Heart left ventricle (tissue), 16 donors: Measurements from ENCODE around the gene DNMT3B. TPM values are rescaled to one million over a fixed set of nuclear protein-coding genes. Genes with fewer than 3 reads are reported as not detected.
"Not testable (repeated sequence)": the region's sequence is repeated elsewhere in the genome, so short reads cannot be mapped to it uniquely, and the experiment has no call there.

Experiments
- ATAC-seq, 4 donors: fragments of 200-7000 bp; cut with Tn5 transposase; one replicate each; pipeline ENCODE4 v1.9.1; 2020 to 2022; ENCODE audit warnings: moderate library complexity in 4 of 4, mild to moderate bottlenecking in 3 of 4, moderate number of reproducible peaks in 1 of 4
- DNase-seq, 5 donors: peaks; one replicate each; pipeline ENCODE4 v3.0.0-alpha.2; 2020
- H3K27ac ChIP-seq, 12 donors: fragments of 200-600 bp; sonication (generic) in 4 of 12; one replicate each; pipeline versions ENCODE4 v1.5.0 to v1.8.0; 2016 to 2022; ENCODE audit warnings: mild to moderate bottlenecking in 2 of 12
- H3K27me3 ChIP-seq, 9 donors: fragments of 200-600 bp; sonication (generic) in 2 of 9; one replicate each; pipeline versions ENCODE4 v1.5.1 to v1.8.0; 2016 to 2022; ENCODE audit warnings: mild to moderate bottlenecking in 3 of 9
- H3K36me3 ChIP-seq, 9 donors: fragments of 200-600 bp; sonication (generic) in 2 of 9; one replicate each; pipeline versions ENCODE4 v1.5.0 to v1.8.0; 2018 to 2022; ENCODE audit warnings: mild to moderate bottlenecking in 2 of 9
- H3K4me1 ChIP-seq, 12 donors: fragments of 200-600 bp; sonication (generic) in 4 of 12; one replicate each; pipeline versions ENCODE4 v1.5.0 to v1.8.0; 2016 to 2022; ENCODE audit warnings: mild to moderate bottlenecking in 3 of 12
- H3K4me3 ChIP-seq, 12 donors: fragments of 200-600 bp; sonication (generic) in 4 of 12; one replicate each; pipeline versions ENCODE4 v1.5.0 to v1.8.0; 2017 to 2022; ENCODE audit warnings: mild to moderate bottlenecking in 9 of 12, moderate library complexity in 4 of 12
- H3K9me3 ChIP-seq, 12 donors: fragments of 200-600 bp; sonication (generic) in 4 of 12; one replicate each; pipeline versions ENCODE4 v1.5.0 to v1.8.0; 2016 to 2022; ENCODE audit warnings: mild to moderate bottlenecking in 1 of 12
- CTCF ChIP-seq, 12 donors: fragments of 200-600 bp; sonication (generic) in 4 of 12; IDR thresholded peaks; one replicate each; pipeline versions ENCODE4 v1.5.0 to v1.8.0; 2018 to 2022; ENCODE audit warnings: antibody characterized with exemption in 12 of 12, mild to moderate bottlenecking in 5 of 12
- POLR2A ChIP-seq, 2 donors: fragments of 450-650 bp; IDR thresholded peaks; one replicate each; pipeline ENCODE4 v1.6.1; 2017; ENCODE audit warnings: antibody characterized with exemption in 2 of 2, mild to moderate bottlenecking in 2 of 2, moderate library complexity in 2 of 2
- WGBS, 4 donors: extraction: QIAGEN DNeasy Blood & Tissue Kit in 2 of 4; methylation state at CpG; one replicate each; pipeline versions ENCODE4 v1.1.5 to v1.1.7; 2013 to 2018; 5-methylcytosine and 5-hydroxymethylcytosine counted together
- intact Hi-C, 10 donors: fragments of 100-400 bp; cut with DNase I; formaldehyde crosslinking; loops; one replicate each; pipeline versions ENCODE4 v1.11.1 to v1.14.2; 2022
- long read RNA-seq, 3 donors: library from polyadenylated mRNA; unstranded; transcript quantifications; one replicate each; pipeline ENCODE4 v2.0.0, GENCODE V29; 2020 to 2021
- polyA plus RNA-seq, 2 donors: library from polyadenylated mRNA; stranded (reverse); fragments of 200-250 nt; gene quantifications; one replicate each; pipeline ENCODE4 v1.2.3, GENCODE V29; 2013
- total RNA-seq, 9 donors: library from RNA; depleted of rRNA in 2 of 9; stranded (reverse); fragments of >200 nt in 2 of 9; fragmentation: NEBNext Ultra II Directional in 3 of 9; extraction: Animal tissue kit (Norgen Biotek cat#: 25700) in 3 of 9; gene quantifications; one replicate each; pipeline versions ENCODE4 v1.1.0 to v1.2.4, GENCODE V29; 2016 to 2023
- donor health status: ischemic (EF 13 %, LVEDD 7.1; RV severe dilation, severe dysfunction).
- donor health status: healthy with polysubstance abuse.
- donor health status: DM: no; HTN: yes; CAD: no.
- donor health status: DM: no; HTN: no; CAD: no.
- donor health status: ischemic (EF 25% LVEDD 6.9; RV normal size, moderate dysfunction).
- donor health status: ischemic (EF 25% LVEDD 5.7; RV mildly dilated, moderate dysfunction).
- donor health status: healthy.
- donor health status: DM: yes; HTN: yes; CAD: no.
- donor health status: ischemic (EF 35%, LVEDD 5.7; RV mildly dilated, moderate dysfunction).
- donor health status: nonischemic (EF 11% LVEDD 7.7; RV severe dilation, severe dysfunction).
- donor health status: DM: yes; HTN: yes; CAD: no.
- donor health status: PGD.
- donor health status: ischemic (EF 29% LVEDD 5.4; RV normal size, mild dysfunction).
- donor health status: nonischemic (EF 23%, LVEDD 6.1; RV moderate dilation, normal function).

The DNMT3B gene
- 1 to 10 TPM in 1 of 9 donors, under 1 TPM in 8; 0.19 to 1.2 (median 0.50) TPM for total RNA-seq
- polyA plus RNA-seq, result under 1 TPM; 0.43 to 0.69 TPM
- long read RNA-seq, donor 1, partial matches to known transcripts, result 2 of 3 reads
- long read RNA-seq, donor 1, other reads (novel, unspliced or antisense), result 1 of 3 reads
- long read RNA-seq, donor 2, partial matches to known transcripts, result 0 of 1 reads
- long read RNA-seq, donor 2, other reads (novel, unspliced or antisense), result 1 of 1 reads
- long read RNA-seq, donor 3, result 0 reads

- 1 to 3% (median 1%) methylated on average over 16 to 92 of the region's 92 CpGs for WGBS, 4 donors
- H3K27ac ChIP-seq, result peak within 1 kb of the TSS in 3 of 12 donors; percentile 45 to 67 (median 55)
- peak in 1 of 2 donors; percentile 23 for TF ChIP-seq POLR2A (IDR thresholded peaks at IDR 0.05)
- TF ChIP-seq CTCF (IDR thresholded peaks at IDR 0.05), result peak in 7 of 12 donors; percentile 9 to 49 (median 29)
- intact Hi-C loops, result loop anchor here in 3 of 10 donors (5.0 kb wide), 2 partner anchors 85 to 90 kb away; partner anchors contain the start of gene C20orf203 (in 1 of the 3)
- H3K4me1 ChIP-seq, result peaks cover 0 to 26% (median 13%) of the 10 kb centered on the region in 12 donors
- no peaks in the 10 kb centered on the region for H3K27me3 ChIP-seq
- no peaks in the 10 kb centered on the region for H3K9me3 ChIP-seq
- DNase-seq, result peak; percentile 79 to 90 (median 84)
- ATAC-seq, result peak; percentile 27 to 95 (median 92)
- peak within 1 kb of the TSS; percentile 59 to 99 (median 84) for H3K4me3 ChIP-seq
- H3K36me3 ChIP-seq, result no peaks in the 10 kb centered on the region
Measured at GRCh38 chr20:32761831-32762753, at the start of gene DNMT3B. DNMT3B (plus strand) TSS chr20:32762385; CDS start chr20:32780324, 17,939 bp downstream.

- no peak overlapping the region for H3K27ac ChIP-seq
- WGBS, 4 donors, result 47 to 68% (median 65%) methylated on average over 3 of the region's 3 CpGs
Measured at GRCh38 chr20:32718749-32719348, 43.3 kb upstream of the DNMT3B start.

GRCh38 chr20:32727683-32728082 lies 34.5 kb upstream of the DNMT3B start:
- peaks cover 0 to 62% (median 34%) of the 10 kb centered on the region in 9 donors for H3K36me3 ChIP-seq
- TF ChIP-seq CTCF (IDR thresholded peaks at IDR 0.05) (no peak), POLR2A (IDR thresholded peaks at IDR 0.05) (no peak)
- no peaks in the 10 kb centered on the region for H3K27me3 ChIP-seq
- WGBS, 4 donors, result 42 to 65% (median 52%) methylated on average over 6 to 7 of the region's 7 CpGs
- peaks cover 0 to 11% (median 0%) of the 10 kb centered on the region in 12 donors for H3K4me1 ChIP-seq
- no peaks in the 10 kb centered on the region for H3K9me3 ChIP-seq
- H3K4me3 ChIP-seq, result no peak overlapping the region
- DNase-seq (peak in 1 of 5 donors; percentile 62), ATAC-seq (peak; percentile 37 to 92 (median 55))
- H3K27ac ChIP-seq, result no peak overlapping the region
- intact Hi-C loops, result no loop called here

More at GRCh38 chr20:32718749-32719348, 43.3 kb upstream of the DNMT3B start:
- intact Hi-C loops, result no loop called here
- ATAC-seq (peak in 1 of 4 donors; percentile 55), DNase-seq (no peak)
- no peaks in the 10 kb centered on the region for H3K27me3 ChIP-seq
- TF ChIP-seq POLR2A (IDR thresholded peaks at IDR 0.05) (no peak), CTCF (IDR thresholded peaks at IDR 0.05) (no peak)
- no peaks in the 10 kb centered on the region for H3K9me3 ChIP-seq
- H3K4me3 ChIP-seq, result no peak overlapping the region
- H3K4me1 ChIP-seq, result peaks cover 0 to 10% (median 0%) of the 10 kb centered on the region in 12 donors
- peaks cover 0 to 76% (median 53%) of the 10 kb centered on the region in 9 donors for H3K36me3 ChIP-seq

- ATAC-seq, DNase-seq, intact Hi-C loops, H3K9me3 ChIP-seq, H3K27me3 ChIP-seq, H3K27ac ChIP-seq, H3K4me3 ChIP-seq: not testable (repeated sequence)
- peaks cover 0 to 62% (median 34%) of the 10 kb centered on the region in 9 donors for H3K36me3 ChIP-seq
- WGBS, 4 donors, result 87 to 93% (median 93%) methylated on average over 6 of the region's 6 CpGs
- H3K4me1 ChIP-seq, result peaks cover 0 to 11% (median 0%) of the 10 kb centered on the region in 12 donors
Measured at GRCh38 chr20:32728435-32728834, 33.8 kb upstream of the DNMT3B start.

GRCh38 chr20:32729334-32729733 lies 32.9 kb upstream of the DNMT3B start:
- H3K4me3 ChIP-seq, intact Hi-C loops, H3K9me3 ChIP-seq, H3K27ac ChIP-seq, H3K27me3 ChIP-seq, DNase-seq, ATAC-seq: not testable (repeated sequence)
- H3K36me3 ChIP-seq, result peaks cover 0 to 62% (median 34%) of the 10 kb centered on the region in 9 donors
- H3K4me1 ChIP-seq, result peaks cover 0 to 11% (median 0%) of the 10 kb centered on the region in 12 donors
- 93 to 99% (median 97%) methylated on average over 5 of the region's 5 CpGs for WGBS, 4 donors
